Nephron (organoid): ENCODE results near the gene SHISAL2B.
"Not testable (repeated sequence)": the region's sequence is repeated elsewhere in the genome, so short reads cannot be mapped to it uniquely, and the experiment has no call there.

ENCODE experiments used
- H3K27ac Mint-ChIP-seq, 3 experiments: 2 replicates each; pipeline ENCODE4 v1.8.0; 2020; ENCODE audit warnings: mixed read lengths in 3 of 3, mild to moderate bottlenecking in 2 of 3, moderate library complexity in 1 of 3
- H3K27me3 Mint-ChIP-seq: 2 replicates; pipeline ENCODE4 v1.8.0; 2021; ENCODE audit warnings: low read depth, mild to moderate bottlenecking, moderate library complexity, mixed read lengths
- H3K36me3 Mint-ChIP-seq: 2 replicates; pipeline ENCODE4 v1.8.0; 2020; ENCODE audit warnings: low read depth, mixed read lengths
- H3K4me1 Mint-ChIP-seq: 2 replicates; pipeline ENCODE4 v1.8.0; 2020; ENCODE audit warnings: mixed read lengths
- H3K4me3 Mint-ChIP-seq, 3 experiments: 2 replicates each; pipeline ENCODE4 v1.8.0; 2020; ENCODE audit warnings: mild to moderate bottlenecking in 3 of 3, mixed read lengths in 3 of 3, moderate library complexity in 2 of 3
- H3K9me3 Mint-ChIP-seq: 2 replicates; pipeline ENCODE4 v1.8.0; 2020; ENCODE audit warnings: mixed read lengths
- CTCF ChIP-seq, 3 experiments: fragments of 200-600 bp; sonication (generic); IDR thresholded peaks; one replicate each; pipeline ENCODE4 v1.5.0; 2021; ENCODE audit warnings: antibody characterized with exemption in 3 of 3; ENCODE audit not compliant: unreplicated experiment in 3 of 3

SHISAL2B gene

GRCh38 chr5:64685866-64686265, 4.4 kb upstream of the SHISAL2B start:
- H3K9me3 Mint-ChIP-seq: no peaks in the 10 kb centered on the region
- no peak overlapping the region for H3K27ac Mint-ChIP-seq
- peaks cover 40% of the 10 kb centered on the region for H3K27me3 Mint-ChIP-seq
- H3K4me3 Mint-ChIP-seq: no peak overlapping the region
- no peaks in the 10 kb centered on the region for H3K36me3 Mint-ChIP-seq
- peaks cover 8% of the 10 kb centered on the region for H3K4me1 Mint-ChIP-seq
- no peak for TF ChIP-seq CTCF (IDR thresholded peaks at IDR 0.05; ENCODE audit: unreplicated experiment in 3 of 3)

GRCh38 chr5:64688391-64688790, 1.9 kb upstream of the SHISAL2B start:
- Mint-ChIP-seq H3K4me1 (peaks cover 8% of the 10 kb centered on the region), H3K36me3 (no peaks in the 10 kb centered on the region), H3K27me3 (peaks cover 62% of the 10 kb centered on the region), H3K27ac (no peak overlapping the region), H3K9me3 (no peaks in the 10 kb centered on the region), H3K4me3 (peak overlapping the region in 1 of 3 experiments; percentile 19)
- TF ChIP-seq CTCF (IDR thresholded peaks at IDR 0.05; ENCODE audit: unreplicated experiment in 3 of 3): no peak

- no peaks in the 10 kb centered on the region for H3K36me3 Mint-ChIP-seq
- H3K4me3 Mint-ChIP-seq: peak overlapping the region in 1 of 3 experiments; percentile 19
- TF ChIP-seq CTCF (IDR thresholded peaks at IDR 0.05; ENCODE audit: unreplicated experiment in 3 of 3): no peak
- H3K27ac Mint-ChIP-seq: no peak overlapping the region
- H3K27me3 Mint-ChIP-seq: peaks cover 68% of the 10 kb centered on the region
- H3K4me1 Mint-ChIP-seq: peaks cover 8% of the 10 kb centered on the region
- no peaks in the 10 kb centered on the region for H3K9me3 Mint-ChIP-seq
Observed at GRCh38 chr5:64688965-64689364, 1.3 kb upstream of the SHISAL2B start.

DNA sequence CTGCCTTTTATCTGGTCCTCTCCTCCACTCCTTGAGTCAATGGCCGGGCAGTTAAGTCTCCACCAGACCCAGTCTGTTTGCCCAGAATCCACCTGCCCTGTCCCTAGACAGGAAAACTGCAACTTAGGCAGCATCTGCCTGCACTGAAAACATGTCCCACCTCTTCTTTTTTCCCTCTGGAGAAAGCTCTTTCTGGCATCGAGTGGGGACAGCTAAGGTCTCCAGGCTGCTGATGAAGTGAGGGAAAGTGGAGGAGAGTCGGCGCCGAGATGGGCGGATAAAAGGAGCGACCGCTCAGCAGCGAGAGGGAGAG, 243 bp upstream of the SHISAL2B start:
- no peak for TF ChIP-seq CTCF (IDR thresholded peaks at IDR 0.05; ENCODE audit: unreplicated experiment in 3 of 3)
- H3K9me3 Mint-ChIP-seq: no peaks in the 10 kb centered on the region

GRCh38 chr5:64691291-64691690, 988 bp downstream of the SHISAL2B start:
- H3K27me3 Mint-ChIP-seq: peaks cover 69% of the 10 kb centered on the region
- no peaks in the 10 kb centered on the region for H3K9me3 Mint-ChIP-seq
- peaks cover 8% of the 10 kb centered on the region for H3K4me1 Mint-ChIP-seq
- TF ChIP-seq CTCF (IDR thresholded peaks at IDR 0.05; ENCODE audit: unreplicated experiment in 3 of 3): no peak
- no peak overlapping the region for H3K27ac Mint-ChIP-seq
- no peaks in the 10 kb centered on the region for H3K36me3 Mint-ChIP-seq
- H3K4me3 Mint-ChIP-seq: peak overlapping the region; percentile 48 to 64 (median 63)

More for the DNA sequence above, 243 bp upstream of the SHISAL2B start:
- H3K36me3 Mint-ChIP-seq: no peaks in the 10 kb centered on the region
- H3K4me3 Mint-ChIP-seq: peak overlapping the region; percentile 80 to 84 (median 84)
- H3K4me1 Mint-ChIP-seq: peaks cover 8% of the 10 kb centered on the region
- peaks cover 69% of the 10 kb centered on the region for H3K27me3 Mint-ChIP-seq
- no peak overlapping the region for H3K27ac Mint-ChIP-seq

- no peak overlapping the region for H3K4me3 Mint-ChIP-seq
- peaks cover 49% of the 10 kb centered on the region for H3K27me3 Mint-ChIP-seq
- TF ChIP-seq CTCF (IDR thresholded peaks at IDR 0.05; ENCODE audit: unreplicated experiment in 3 of 3): no peak
- H3K4me1 Mint-ChIP-seq: peaks cover 8% of the 10 kb centered on the region
- H3K36me3 Mint-ChIP-seq: peaks cover 4% of the 10 kb centered on the region
- H3K27ac Mint-ChIP-seq: no peak overlapping the region
- H3K9me3 Mint-ChIP-seq: peaks cover 12% of the 10 kb centered on the region
Observed at GRCh38 chr5:64693636-64694035, 3.3 kb downstream of the SHISAL2B start.

DNA sequence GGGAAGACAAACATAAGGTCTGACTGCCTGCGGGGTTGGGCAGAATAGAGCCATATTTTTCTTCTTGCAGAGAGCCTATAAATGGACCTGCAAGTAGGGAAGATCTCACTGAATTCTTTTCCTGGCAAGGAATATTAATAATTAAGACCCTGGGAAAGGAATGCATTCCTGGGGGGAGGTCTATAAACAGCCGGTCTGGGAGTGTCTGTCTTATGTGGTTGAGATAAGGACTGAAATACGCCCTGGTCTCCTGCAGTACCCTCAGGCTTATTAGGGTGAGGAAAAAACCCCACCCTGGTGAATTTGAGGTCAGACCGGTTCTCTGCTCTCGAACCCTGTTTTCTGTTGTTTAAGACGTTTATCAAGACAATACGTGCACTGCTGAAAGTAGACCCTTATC, 6.1 kb downstream of the SHISAL2B start:
- H3K4me3 Mint-ChIP-seq: not testable (repeated sequence)

More for the DNA sequence above, 6.1 kb downstream of the SHISAL2B start:
- H3K27me3 Mint-ChIP-seq: peaks cover 23% of the 10 kb centered on the region
- H3K4me1 Mint-ChIP-seq, H3K36me3 Mint-ChIP-seq, H3K27ac Mint-ChIP-seq: not testable (repeated sequence)
- H3K9me3 Mint-ChIP-seq: peaks cover 12% of the 10 kb centered on the region
